DMS 273 (cell line): Measurements from ENCODE around the gene RSU1.

ENCODE experiments used
- DNase-seq: peaks from one replicate; lab custom pipeline; 2025; ENCODE audit not compliant: unreplicated experiment; lab: John Stamatoyannopoulos, UW

Gene RSU1

GRCh38 chr10:16544099-16544498, 273.1 kb downstream of the RSU1 start:
- DNase-seq, result peak; percentile 3
